AG08395 (cell line): Measurements from ENCODE around the gene TMEM115.

Experiments
- DNase-seq: peaks from one replicate; pipeline ENCODE4 v3.0.0; 2012; ENCODE audit warnings: mixed read lengths, low spot score

The TMEM115 gene

GRCh38 chr3:50333744-50334328, 25.5 kb downstream of the TMEM115 start:
- DNase-seq = peak; percentile 52

GRCh38 chr3:50331364-50331907, 27.9 kb downstream of the TMEM115 start:
- no peak for DNase-seq

DNA sequence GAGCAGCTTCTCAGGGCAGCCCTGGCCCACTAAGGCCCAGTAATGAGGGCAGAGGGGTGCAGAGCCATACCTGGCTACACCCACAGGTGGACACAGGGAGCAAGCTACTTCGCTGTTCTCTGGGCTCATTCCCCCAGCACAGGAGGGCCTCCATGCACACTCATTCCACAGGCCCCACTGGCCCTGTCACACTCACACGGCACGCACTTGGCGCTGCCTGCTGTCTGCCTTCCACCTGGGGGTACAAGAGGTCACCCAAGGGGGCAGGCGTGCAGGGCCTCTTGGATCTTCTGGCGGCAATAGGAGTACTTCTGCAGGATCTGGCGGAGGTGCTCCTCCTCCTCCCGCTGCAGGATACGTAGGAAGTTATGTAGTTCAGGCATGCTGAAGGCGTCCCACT, 29.0 kb downstream of the TMEM115 start:
- DNase-seq = no peak

- peak; percentile 98 for DNase-seq
Observed at GRCh38 chr3:50327943-50328691, 31.2 kb downstream of the TMEM115 start, which contains the start of gene TUSC2. TUSC2 (minus strand) TSS chr3:50328223; CDS start chr3:50328099, 124 bp downstream.

GRCh38 chr3:50327129-50327528, 32.2 kb downstream of the TMEM115 start:
- DNase-seq = no peak

GRCh38 chr3:50326182-50326541, 33.2 kb downstream of the TMEM115 start:
- DNase-seq = no peak

- DNase-seq = no peak
Observed at GRCh38 chr3:50325497-50326181, 33.7 kb downstream of the TMEM115 start.

DNA sequence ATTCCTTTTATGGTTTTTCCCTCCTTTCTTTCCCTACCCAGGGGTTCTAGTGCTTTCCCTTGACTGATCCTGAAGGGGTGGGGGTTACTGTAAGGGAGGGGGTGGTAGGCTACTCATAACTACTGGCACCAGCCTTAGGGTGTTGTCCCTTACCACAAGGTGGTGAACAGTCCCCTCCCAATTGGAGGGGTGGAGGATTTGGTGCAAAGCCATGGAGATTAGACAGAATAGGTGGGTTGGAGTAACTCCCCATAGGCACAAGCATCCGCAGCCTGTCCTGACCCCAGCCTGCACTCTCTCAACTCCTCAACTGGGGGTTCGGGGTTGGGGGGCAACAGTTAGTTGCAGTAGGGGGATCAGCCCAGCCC, 34.2 kb downstream of the TMEM115 start:
- no peak for DNase-seq

- peak; percentile 72 for DNase-seq
Observed at GRCh38 chr3:50324351-50325112, 34.8 kb downstream of the TMEM115 start.

GRCh38 chr3:50323614-50324199, 35.6 kb downstream of the TMEM115 start:
- DNase-seq = no peak

- DNase-seq = no peak
Observed at GRCh38 chr3:50323092-50323600, 36.2 kb downstream of the TMEM115 start.

DNA sequence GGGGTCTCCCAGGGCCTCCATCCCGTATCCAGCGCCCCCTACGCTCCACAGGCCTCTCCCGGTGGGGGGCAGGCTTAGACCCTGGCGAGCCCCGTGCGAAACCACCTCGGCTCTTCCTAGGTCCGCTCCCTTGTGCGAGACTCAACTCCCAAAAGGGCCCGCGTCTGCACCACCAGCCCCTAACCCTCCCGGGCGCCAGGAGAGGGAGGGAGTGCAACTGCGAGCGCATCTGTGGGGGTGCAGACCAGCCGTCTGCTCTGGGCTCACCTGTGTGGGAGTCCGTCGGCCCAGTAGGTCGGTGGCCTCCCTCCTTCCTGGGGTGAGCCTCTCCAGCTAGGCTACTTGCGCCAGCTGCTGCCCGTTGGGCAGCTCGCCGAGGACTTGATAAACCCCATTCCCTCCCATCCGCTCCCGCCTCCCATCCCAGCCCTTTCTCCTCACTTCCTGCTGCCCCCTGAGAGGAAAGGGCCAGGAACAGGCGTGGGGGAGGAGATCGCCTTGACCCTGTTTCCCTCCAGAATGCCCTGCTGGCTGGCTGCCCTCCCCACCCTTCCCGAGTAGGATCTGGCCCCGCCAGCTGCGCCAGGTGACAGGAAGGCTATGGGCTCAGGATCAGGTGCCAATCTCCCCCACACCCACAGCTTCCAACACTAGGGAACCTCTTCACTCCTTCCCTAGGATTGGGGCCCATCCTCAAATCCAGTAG, 36.8 kb downstream of the TMEM115 start, which contains the start of gene HYAL2:
HYAL2 (minus strand) TSS at position 360 of the 706 bp plus-strand sequence. CDS start 2,256 bp downstream, outside the sequence.
- DNase-seq = no peak

DNA sequence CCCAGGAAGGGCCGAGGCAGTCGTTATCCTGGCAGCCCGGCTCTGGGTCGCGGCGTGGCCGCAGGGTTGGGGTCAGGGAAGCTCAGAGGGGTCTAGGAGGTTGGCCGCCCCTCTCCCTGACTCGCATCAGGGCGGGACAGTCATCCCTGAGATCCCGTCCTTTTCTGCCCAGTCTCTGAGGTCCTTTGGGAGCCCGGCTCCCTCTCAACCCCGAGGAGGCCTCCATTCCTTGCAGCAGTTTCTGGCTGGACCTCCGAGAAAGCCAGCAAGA, 37.3 kb downstream of the TMEM115 start:
- no peak for DNase-seq

DNA sequence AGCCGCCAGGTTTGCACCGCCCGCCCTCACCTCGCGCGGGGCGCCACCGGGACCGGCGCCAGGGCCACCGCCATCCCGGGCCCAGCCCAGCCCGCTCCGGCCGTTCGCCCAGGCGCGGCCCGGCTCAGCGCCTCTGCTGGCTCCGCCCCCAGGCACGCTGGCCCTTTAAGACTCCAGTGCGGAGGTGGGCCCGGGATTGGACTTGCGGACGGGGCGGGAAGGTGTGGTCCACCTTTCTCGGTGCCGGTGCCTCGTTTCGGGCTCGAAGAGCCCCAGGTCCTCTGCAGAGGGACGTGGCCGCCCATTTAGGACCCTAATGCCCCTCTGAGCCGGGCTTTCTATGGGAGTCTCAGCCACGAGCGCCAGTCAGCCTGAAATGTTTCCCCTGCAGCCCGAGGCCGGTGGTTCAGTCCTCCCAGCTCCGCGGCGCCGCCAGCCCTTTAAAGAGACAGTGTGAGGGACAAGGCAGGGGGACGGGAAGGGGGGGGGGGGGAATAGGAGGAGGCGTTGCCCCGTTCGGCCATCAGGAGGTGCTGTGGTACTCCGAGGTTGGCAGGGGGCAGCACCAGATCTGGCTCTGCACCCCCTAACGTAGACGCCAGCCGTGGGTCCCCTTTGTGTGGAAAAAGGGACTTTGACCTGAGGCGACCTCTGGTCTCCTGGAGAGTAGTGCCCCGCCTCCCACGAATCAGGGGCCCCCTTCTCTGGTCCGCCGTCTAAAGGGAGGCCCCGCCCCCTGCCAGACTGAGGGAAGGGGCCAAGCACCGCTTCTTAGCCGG, 37.8 kb downstream of the TMEM115 start:
- peak; percentile 92 for DNase-seq

DNA sequence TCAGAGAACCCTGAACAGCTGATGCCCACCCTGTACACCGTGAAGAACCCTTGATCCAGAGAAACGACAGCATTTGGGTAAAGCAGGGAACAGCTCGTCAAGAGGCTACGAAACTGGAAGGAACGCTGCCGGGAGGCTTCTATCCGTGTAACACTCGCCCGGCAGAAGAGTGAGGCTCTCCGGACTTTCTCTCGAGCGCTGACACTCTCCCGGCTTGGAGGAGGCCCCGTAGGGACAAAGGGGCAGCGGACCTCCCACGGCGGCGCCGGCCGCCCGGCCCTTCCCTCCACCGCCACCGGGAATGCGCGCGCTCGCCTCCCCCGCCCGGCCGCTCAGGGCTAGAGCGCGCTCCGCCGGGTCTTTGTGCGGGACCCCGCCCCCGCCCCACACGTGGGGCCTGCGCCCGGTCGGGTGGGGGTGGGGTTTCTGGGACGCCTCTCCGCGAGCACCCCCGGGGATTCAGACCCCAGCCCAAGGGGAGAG, 38.4 kb downstream of the TMEM115 start:
- DNase-seq = peak; percentile 76

- no peak for DNase-seq
Observed at GRCh38 chr3:50319894-50320625, 39.3 kb downstream of the TMEM115 start.

DNA sequence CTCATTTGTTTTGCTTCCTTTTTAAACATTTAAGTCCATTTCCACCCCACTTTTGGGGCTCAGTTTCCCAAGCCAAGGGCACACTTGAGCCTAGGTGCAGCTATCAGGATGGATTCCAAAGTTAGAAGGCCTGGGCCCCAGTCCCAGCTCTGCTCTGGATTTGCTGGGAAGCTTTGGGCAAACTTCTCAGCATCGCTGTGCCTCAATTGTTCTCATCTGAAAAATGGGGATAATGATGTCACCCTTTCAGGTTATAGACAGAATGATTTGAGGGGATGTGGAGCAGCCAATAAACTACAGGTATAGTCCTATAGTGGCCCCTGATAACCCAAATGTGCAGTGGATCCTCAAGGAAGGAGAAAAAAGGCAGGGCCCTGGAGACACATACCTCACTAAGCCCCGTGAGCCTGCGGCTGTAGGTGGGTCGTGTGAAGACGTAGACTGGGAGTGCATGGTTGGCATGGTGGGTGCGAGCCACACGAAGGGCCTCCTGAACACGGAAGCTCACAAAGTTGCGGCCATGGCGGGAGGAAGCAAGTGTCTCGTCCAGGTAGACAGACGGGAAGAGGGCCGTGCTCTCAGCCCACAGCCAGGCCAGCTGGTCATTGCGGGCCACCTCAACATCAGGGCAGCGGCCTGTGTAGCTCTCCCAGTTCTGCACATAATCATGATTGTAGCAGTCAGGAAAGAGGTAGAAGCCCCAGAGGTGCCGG, 40.0 kb downstream of the TMEM115 start:
- no peak for DNase-seq

DNA sequence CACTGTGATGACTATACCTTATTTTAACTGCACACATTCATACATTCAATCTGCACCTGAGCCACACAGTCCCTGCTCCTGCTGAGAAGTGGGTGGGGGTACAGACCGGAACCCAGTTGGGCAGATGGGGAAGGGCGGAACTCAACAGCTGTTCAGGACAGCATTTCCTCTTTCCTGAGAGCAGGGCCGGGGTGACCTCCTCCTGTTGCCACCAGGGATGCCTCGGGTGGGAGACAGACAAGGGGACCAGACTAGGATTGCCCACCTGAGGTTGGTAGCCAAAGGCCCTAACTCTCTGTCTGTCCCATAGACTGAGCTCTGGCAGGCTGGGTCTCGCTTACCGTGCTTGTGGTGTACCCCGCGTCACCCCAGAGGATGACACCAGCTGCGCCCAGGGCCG, 40.7 kb downstream of the TMEM115 start:
- no peak for DNase-seq

- DNase-seq = no peak
Observed at GRCh38 chr3:50318163-50318562, 41.2 kb downstream of the TMEM115 start.
